ENCODE measurements around the gene RBM34. TPM values are rescaled to one million over a fixed set of nuclear protein-coding genes. Genes with fewer than 3 reads are reported as not detected.

The RBM34 gene
- total RNA-seq, 2 experiments from 2014 or later, result 136 TPM

- TF ChIP-seq CTCF (IDR thresholded peaks at IDR 0.05), result no peak
- H3K27me3 Mint-ChIP-seq, result no peaks in the 10 kb centered on the region
- peaks cover 46% of the 10 kb centered on the region for H3K4me1 Mint-ChIP-seq (ENCODE audit: low read depth)
- peak overlapping the region; percentile 98 for H3K27ac Mint-ChIP-seq
- no peaks in the 10 kb centered on the region for H3K9me3 Mint-ChIP-seq
- intact Hi-C loops (cut with micrococcal nuclease), result no loop called here
- DNase-seq, result no peak
- CTCF ChIA-PET, result interaction anchor here (1.4 to 2.1 kb wide), 4 partner anchors 12 to 290 kb away, joined by 3 to 9 read pairs (median 6); partner anchors contain the start of gene RBM34
- H3K36me3 Mint-ChIP-seq (ENCODE audit: low read depth), result peaks cover 45% of the 10 kb centered on the region
- ATAC-seq, result no peak
- peak overlapping the region; percentile 99 for H3K4me3 Mint-ChIP-seq
- POLR2A ChIA-PET, result interaction anchor here (0.7 to 4.5 kb wide), 10 partner anchors 8 to 649 kb away, joined by 3 to 15 read pairs (median 4); partner anchors contain the start of gene RBM34
These were observed 33.8 kb downstream of the RBM34 start for GRCh38 chr1:235127203-235127602.

GRCh38 chr1:235124665-235125064, 36.4 kb downstream of the RBM34 start:
- peak overlapping the region; percentile 48 for H3K4me3 Mint-ChIP-seq
- H3K36me3 Mint-ChIP-seq (ENCODE audit: low read depth), result peaks cover 57% of the 10 kb centered on the region
- POLR2A ChIA-PET, result interaction anchor here (0.6 to 1.6 kb wide), 4 partner anchors 11 to 20 kb away, joined by 3 to 5 read pairs (median 3); no protein-coding TSS in a partner anchor
- H3K9me3 Mint-ChIP-seq, result no peaks in the 10 kb centered on the region
- no peak for ATAC-seq
- no peak for DNase-seq
- intact Hi-C loops (cut with micrococcal nuclease), result no loop called here
- peaks cover 45% of the 10 kb centered on the region for H3K4me1 Mint-ChIP-seq (ENCODE audit: low read depth)
- H3K27me3 Mint-ChIP-seq, result no peaks in the 10 kb centered on the region
- TF ChIP-seq CTCF (IDR thresholded peaks at IDR 0.05), result no peak
- CTCF ChIA-PET, result interaction anchor here (1.8 kb wide), 1 partner anchor 20 kb away, joined by 11 read pairs; no protein-coding TSS in a partner anchor
- H3K27ac Mint-ChIP-seq, result peak overlapping the region; percentile 83

- ChIA-PET POLR2A (interaction anchor here (0.6 to 1.1 kb wide), 2 partner anchors 11 to 17 kb away, joined by 3 read pairs; no protein-coding TSS in a partner anchor), CTCF (interaction anchor here (0.8 to 1.8 kb wide), 2 partner anchors 20 to 31 kb away, joined by 3 to 11 read pairs; no protein-coding TSS in a partner anchor)
- H3K9me3 Mint-ChIP-seq, result no peaks in the 10 kb centered on the region
- peak overlapping the region; percentile 34 for H3K4me3 Mint-ChIP-seq
- no peaks in the 10 kb centered on the region for H3K27me3 Mint-ChIP-seq
- peaks cover 44% of the 10 kb centered on the region for H3K4me1 Mint-ChIP-seq (ENCODE audit: low read depth)
- no peak for ATAC-seq
- H3K36me3 Mint-ChIP-seq (ENCODE audit: low read depth), result peaks cover 62% of the 10 kb centered on the region
- no peak for DNase-seq
- intact Hi-C loops (cut with micrococcal nuclease), result no loop called here
- no peak for TF ChIP-seq CTCF (IDR thresholded peaks at IDR 0.05)
- H3K27ac Mint-ChIP-seq, result peak overlapping the region; percentile 83
These were observed 36.9 kb downstream of the RBM34 start for GRCh38 chr1:235124111-235124510.

GRCh38 chr1:235122348-235122747, 38.7 kb downstream of the RBM34 start:
- peak overlapping the region; percentile 34 for H3K27ac Mint-ChIP-seq
- DNase-seq (no peak), ATAC-seq (no peak)
- POLR2A ChIA-PET, result interaction anchor here (0.6 to 2.0 kb wide), 3 partner anchors 11 to 18 kb away, joined by 3 to 10 read pairs (median 6); no protein-coding TSS in a partner anchor
- intact Hi-C loops (cut with micrococcal nuclease), result no loop called here
- no peaks in the 10 kb centered on the region for H3K9me3 Mint-ChIP-seq
- H3K4me1 Mint-ChIP-seq (ENCODE audit: low read depth), result peaks cover 43% of the 10 kb centered on the region
- peaks cover 68% of the 10 kb centered on the region for H3K36me3 Mint-ChIP-seq (ENCODE audit: low read depth)
- H3K27me3 Mint-ChIP-seq, result no peaks in the 10 kb centered on the region
- no peak for TF ChIP-seq CTCF (IDR thresholded peaks at IDR 0.05)
- CTCF ChIA-PET, result interaction anchor here (1.1 to 2.7 kb wide), 8 partner anchors 9 to 294 kb away, joined by 3 to 16 read pairs (median 3); no protein-coding TSS in a partner anchor
- H3K4me3 Mint-ChIP-seq, result no peak overlapping the region

All from activated CD8-positive, alpha-beta T cell treated with anti-CD3 and anti-CD28 coated beads for 36 hours (primary cell).